Measurements from ENCODE around the gene CCDC92.

CCDC92 gene

DNA sequence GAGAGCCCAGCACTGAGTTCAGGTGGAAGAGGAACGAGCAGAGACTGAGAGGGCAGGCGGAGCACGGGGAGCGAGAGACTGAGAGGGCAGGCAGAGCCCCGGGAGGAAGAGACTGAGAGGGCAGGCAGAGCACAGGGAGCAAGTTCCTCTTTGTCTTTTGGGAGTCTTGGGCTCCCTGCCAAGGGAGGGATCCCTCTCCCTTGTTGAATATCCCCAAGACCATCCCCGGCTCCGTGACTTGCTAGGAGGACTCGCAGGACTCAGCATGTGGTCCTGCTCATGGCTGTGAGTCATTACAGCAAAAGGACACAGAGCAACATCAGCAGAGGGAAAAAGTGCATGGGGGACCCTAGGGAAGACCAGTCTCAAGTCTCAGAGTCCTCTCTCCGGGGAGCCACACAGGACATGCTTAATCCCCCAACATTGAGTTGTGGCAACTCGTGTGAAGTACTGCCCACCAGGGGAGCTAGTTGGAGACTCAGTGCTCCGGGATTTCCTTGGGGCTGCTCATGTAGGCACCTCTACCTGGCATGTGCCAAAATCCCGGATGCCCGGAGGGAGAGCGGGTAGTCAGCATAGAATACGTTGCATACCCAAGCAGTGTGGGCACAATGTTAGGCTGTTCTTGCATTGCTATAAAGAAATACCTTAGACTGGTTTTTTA, 81.0 kb downstream of the CCDC92 start:
- DNase-seq (ENCODE audit: low read depth in 1 of 2, low spot score in 1 of 2), result no peak

DNA sequence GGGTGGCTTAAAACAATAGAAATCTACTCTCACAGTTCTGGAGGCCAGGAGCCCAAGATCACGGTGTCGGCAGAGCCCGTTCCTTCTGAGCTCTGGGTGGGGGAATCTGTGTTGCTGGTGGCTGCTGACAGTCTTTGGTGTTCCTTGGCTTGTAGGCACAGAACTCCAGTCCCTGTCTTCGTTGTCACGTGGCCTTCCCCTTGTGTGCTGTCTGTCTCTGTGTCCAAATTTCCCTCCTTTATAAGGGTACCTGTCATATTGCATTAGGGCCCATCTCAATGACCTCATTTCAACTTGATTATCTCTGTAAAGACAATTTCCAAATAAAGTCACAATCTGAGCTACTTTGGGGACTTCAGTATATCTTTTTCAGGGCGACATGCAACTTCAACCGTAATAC, 81.6 kb downstream of the CCDC92 start:
- DNase-seq (ENCODE audit: low read depth in 1 of 2, low spot score in 1 of 2), result no peak

DNA sequence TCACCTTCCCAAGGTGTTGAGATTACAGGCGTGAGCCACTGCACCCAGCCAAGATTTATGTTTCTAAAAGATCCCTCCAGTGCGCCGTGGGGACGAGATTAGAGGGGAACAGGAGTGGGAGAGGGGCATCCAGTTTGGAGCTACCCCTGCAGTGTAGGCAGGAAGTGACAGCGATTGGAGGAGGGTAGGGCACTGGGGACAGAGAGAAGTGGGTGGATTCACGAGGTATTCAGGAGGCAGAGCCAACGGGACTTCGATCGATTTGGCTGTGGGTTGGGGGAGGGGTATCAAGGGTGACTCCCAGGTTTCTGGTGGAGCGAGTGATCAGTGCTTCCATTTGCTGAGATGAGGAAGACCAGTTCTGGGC, 82.1 kb downstream of the CCDC92 start:
- DNase-seq (ENCODE audit: low read depth in 1 of 2, low spot score in 1 of 2), result no peak

DNA sequence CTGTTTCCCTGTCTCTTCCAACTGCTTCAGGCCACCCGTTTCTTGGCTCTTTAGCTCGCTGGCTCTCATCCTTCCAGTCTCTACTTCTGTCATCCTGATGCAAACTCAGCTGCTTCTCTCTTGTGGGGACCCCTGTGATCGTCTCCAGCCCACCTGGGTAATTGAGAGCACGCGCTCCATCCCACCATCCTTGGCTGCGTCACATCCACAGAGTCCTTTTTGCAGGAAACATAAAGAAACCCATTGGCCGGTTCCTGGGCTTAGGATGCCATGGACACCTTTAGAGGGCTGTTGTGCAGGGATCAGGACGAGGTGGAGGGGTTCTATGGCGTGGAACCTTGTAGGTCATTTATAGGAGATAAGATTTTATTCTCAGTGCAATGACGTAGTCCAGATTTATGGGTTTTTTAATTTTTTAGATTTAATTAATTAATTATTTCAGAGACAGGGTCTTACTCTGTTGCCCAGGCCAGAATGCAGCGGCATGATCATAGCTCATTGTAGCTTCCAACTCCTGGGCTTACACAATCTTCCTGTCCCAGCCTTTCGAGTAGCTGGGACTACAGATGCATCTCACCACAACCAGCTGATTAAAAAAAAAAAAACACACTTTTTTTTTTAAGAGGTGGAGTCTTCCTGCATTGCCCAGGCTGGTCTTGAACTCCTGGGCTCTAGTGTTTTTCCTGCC, 82.6 kb downstream of the CCDC92 start:
- no peak for DNase-seq (ENCODE audit: low read depth in 1 of 2, low spot score in 1 of 2)

DNA sequence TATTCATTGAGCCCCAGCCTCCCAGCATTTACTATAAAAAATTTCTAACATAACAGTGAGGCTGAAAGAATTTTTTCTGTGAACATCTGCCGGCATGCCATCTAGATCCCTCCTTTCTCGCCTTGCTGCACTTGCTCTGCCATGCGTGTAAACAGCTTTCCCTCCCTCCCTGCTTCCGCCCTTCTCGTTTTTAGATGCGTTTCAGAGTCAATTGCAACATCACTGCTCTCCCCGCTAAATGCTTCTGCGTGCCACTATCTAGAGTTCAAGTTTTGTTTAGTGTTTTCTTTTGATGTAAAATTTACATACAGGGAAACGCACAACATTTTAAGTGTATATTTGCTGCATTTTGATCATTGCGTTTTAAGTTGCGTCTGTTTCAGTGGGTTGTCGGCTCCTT, 83.6 kb downstream of the CCDC92 start:
- DNase-seq (ENCODE audit: low read depth in 1 of 2, low spot score in 1 of 2), result no peak

DNA sequence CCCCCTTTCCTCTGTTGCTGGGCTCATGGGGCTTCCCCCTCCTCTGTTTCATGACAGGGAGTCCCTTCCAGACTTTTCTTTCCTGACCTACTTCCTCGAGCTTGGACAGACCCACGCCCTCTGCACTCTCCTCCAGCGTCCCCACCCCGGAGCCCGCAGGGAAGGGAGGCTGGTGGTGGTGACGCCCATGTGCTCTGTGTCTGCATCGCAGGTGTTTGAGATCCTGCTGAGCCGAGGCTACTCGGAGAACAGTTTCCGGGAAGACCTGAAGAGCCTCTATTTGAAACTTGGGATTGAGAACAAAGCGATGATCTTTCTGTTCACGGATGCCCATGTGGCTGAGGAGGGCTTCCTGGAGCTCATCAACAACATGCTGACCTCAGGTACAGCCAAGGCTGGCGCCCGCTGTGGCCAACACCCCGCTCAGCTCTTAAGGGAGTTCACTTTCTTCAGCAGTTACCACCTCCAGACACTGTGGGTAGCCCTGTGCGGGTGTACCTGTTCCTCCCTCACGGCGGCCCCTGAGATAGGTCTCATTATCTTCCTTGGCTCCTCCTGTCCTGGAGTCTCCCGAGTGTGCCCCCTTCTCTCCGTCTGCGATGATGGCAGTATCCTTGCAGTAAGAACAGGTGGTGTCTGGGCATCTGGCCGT, 85.6 kb downstream of the CCDC92 start:
- no peak for DNase-seq (ENCODE audit: low read depth in 1 of 2, low spot score in 1 of 2)

DNA sequence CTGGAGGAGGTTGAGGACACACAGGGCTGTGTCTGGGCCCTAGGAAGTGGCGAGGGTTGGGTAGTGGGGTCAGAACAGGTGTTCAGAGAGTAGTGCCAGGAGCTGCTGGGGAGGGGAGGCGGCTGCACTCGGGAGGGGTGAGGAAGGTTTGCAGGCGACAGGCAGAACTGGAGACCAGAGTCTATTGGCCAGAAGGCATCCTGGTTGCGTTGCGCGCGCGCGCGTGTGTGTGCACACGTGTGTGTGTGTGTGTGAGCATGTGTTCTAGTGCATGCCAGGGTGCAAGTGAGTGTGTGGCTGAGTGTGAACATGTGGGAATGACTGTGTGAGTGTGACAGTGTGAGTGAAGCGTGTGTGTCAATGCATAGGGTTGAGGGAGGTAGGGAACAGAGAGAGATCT, 86.4 kb downstream of the CCDC92 start:
- DNase-seq (ENCODE audit: low read depth in 1 of 2, low spot score in 1 of 2), result no peak
